ENCODE data around the gene KCNIP4. TPM values are rescaled to one million over a fixed set of nuclear protein-coding genes. Genes with fewer than 3 reads are reported as not detected.

KCNIP4 gene
- total and polyA plus RNA-seq, 12 donors, result 0.15 TPM; not detected in 11

DNA sequence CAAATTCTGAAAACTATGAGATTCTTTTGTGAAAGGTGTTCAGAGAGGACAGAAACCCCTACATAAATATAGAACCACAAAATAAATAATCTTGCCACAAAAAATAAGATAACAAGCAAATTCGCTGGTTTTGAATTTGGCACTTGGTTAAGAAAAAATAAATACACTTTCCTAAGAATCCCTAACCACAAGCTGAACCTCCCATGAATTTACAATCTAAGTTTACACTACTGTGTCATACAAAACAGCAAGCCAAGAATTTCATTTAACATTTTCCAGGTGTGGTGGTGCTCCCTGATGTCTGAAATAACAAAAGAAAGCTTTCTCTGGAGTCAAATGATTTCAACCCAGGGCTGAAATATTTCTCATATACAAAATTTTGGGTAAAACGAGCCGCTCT is 121.0 kb downstream of the KCNIP4 start:
- 73 to 76% methylated on average over 3 of the region's 3 CpGs for WGBS, 2 donors
- ATAC-seq, result no peak

DNA sequence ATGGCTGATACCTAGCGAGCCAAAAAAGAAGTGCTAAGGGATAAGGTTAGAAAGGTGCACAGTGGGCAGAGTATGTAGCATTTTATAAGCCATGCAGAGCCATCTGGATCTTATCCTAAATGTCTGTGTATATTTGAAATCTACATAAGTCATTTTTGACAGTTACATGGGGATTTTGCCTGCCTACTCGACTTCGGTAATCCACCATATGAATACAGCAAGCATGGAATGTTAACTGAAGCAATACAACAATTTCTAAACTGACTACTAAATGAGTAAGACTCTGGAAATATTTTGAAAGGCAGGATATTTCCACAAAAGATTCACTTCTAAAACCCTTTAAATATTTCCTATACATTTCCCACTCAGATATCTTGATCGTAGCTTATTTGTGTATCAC is 122.5 kb downstream of the KCNIP4 start:
- H3K9me3 ChIP-seq, result peaks cover 0 to 12% (median 0%) of the 10 kb centered on the region in 11 donors
- DNase-seq, result no peak
- H3K36me3 ChIP-seq, result no peaks in the 10 kb centered on the region
- no peak overlapping the region for H3K4me3 ChIP-seq
- intact Hi-C loops (cut with DNase I), result no loop called here
- no peak overlapping the region for H3K27ac ChIP-seq
- no peaks in the 10 kb centered on the region for H3K4me1 ChIP-seq
- no peak for ATAC-seq
- WGBS, 2 donors, result 89 to 90% methylated on average over 4 of the region's 4 CpGs
- H3K27me3 ChIP-seq, result no peaks in the 10 kb centered on the region
- TF ChIP-seq, protein P1, sequence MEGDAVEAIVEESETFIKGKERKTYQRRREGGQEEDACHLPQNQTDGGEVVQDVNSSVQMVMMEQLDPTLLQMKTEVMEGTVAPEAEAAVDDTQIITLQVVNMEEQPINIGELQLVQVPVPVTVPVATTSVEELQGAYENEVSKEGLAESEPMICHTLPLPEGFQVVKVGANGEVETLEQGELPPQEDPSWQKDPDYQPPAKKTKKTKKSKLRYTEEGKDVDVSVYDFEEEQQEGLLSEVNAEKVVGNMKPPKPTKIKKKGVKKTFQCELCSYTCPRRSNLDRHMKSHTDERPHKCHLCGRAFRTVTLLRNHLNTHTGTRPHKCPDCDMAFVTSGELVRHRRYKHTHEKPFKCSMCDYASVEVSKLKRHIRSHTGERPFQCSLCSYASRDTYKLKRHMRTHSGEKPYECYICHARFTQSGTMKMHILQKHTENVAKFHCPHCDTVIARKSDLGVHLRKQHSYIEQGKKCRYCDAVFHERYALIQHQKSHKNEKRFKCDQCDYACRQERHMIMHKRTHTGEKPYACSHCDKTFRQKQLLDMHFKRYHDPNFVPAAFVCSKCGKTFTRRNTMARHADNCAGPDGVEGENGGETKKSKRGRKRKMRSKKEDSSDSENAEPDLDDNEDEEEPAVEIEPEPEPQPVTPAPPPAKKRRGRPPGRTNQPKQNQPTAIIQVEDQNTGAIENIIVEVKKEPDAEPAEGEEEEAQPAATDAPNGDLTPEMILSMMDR (IDR thresholded peaks at IDR 0.05), result no peak

More for the DNA sequence above, 121.0 kb downstream of the KCNIP4 start:
- intact Hi-C loops (cut with DNase I), result no loop called here
- peaks cover 0 to 26% (median 3%) of the 10 kb centered on the region in 11 donors for H3K9me3 ChIP-seq
- H3K27ac ChIP-seq, result no peak overlapping the region
- no peak overlapping the region for H3K4me3 ChIP-seq
- no peaks in the 10 kb centered on the region for H3K36me3 ChIP-seq
- H3K4me1 ChIP-seq, result no peaks in the 10 kb centered on the region
- no peak for DNase-seq
- H3K27me3 ChIP-seq, result no peaks in the 10 kb centered on the region
- TF ChIP-seq, protein P1 (IDR thresholded peaks at IDR 0.05), result no peak

DNA sequence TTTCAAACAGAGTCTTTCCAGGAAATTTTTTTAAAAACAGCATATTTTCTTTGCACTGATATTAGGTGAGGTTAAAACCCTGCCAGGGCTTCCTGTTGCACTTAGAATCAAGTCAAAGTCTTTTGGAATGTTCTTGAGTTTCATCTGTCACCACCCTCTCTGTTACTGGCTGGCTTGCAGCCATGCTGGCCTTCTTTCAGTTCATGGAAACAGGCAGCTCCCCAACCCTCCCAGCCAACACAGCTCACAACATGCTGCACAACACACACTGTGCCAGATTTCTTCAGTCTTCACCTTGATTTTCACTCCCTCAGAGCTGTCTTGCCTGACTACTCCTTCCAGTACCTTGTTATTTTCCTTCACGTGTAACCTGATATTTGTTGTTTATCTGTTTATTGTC is 129.5 kb downstream of the KCNIP4 start:
- intact Hi-C loops (cut with DNase I), result no loop called here
- DNase-seq, result peak in 1 of 2 donors; percentile 22
- TF ChIP-seq, protein P1 (IDR thresholded peaks at IDR 0.05), result no peak
- H3K4me1 ChIP-seq, result no peaks in the 10 kb centered on the region
- ATAC-seq, result peak in 1 of 8 donors; percentile 57
- H3K36me3 ChIP-seq, result no peaks in the 10 kb centered on the region
- H3K9me3 ChIP-seq, result peaks cover 0 to 35% (median 10%) of the 10 kb centered on the region in 11 donors
- no peaks in the 10 kb centered on the region for H3K27me3 ChIP-seq
- WGBS, 2 donors, result 24 to 29% methylated on average over 1 of the region's 1 CpG
- H3K27ac ChIP-seq, result no peak overlapping the region
- H3K4me3 ChIP-seq, result no peak overlapping the region

DNA sequence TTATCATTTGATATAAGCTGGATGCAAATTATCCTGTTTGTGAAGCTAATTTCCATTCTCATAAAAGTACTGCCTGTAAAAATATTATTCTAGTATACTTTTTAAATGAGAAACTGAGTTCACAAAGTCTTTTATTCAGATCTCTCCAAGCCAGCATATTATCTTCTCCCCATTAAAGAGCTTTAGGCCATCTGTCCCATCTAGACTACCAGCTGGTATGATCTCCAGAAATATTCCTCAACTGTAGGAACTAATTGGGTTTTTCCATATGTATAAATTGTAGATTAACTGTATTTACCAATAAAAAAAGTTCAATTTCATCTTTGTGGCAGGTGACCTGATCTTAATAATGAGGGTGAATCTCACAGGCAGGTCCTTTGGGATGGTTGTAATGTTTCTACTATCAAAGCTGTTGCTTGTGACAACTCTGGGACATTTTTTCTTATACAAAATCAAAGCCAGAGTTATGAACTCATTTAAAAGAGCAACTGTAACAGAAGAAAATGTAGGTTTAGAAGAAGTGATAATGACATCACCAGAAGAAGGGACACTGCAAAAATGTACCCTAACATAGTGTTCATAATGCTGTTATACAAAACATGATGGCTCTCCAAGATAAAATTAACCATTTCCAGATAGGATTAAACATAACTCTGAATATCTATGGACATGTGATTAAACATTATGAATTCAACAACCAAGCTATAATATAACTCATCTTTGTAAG is 132.8 kb downstream of the KCNIP4 start:
- H3K9me3 ChIP-seq, result peaks cover 0 to 35% (median 10%) of the 10 kb centered on the region in 11 donors
- no peaks in the 10 kb centered on the region for H3K4me1 ChIP-seq
- ATAC-seq (no peak), DNase-seq (no peak)
- intact Hi-C loops (cut with DNase I), result no loop called here
- no peak overlapping the region for H3K27ac ChIP-seq
- no peak overlapping the region for H3K4me3 ChIP-seq
- no peaks in the 10 kb centered on the region for H3K36me3 ChIP-seq
- TF ChIP-seq, protein P1 (IDR thresholded peaks at IDR 0.05), result no peak
- no peaks in the 10 kb centered on the region for H3K27me3 ChIP-seq

Data from heart right ventricle (tissue), 16 donors.